H9 (cell line): Measurements from ENCODE around the gene RUNX2. TPM values are rescaled to one million over a fixed set of nuclear protein-coding genes. Genes with fewer than 3 reads are reported as not detected.

Experiments used
- DNase-seq: peaks from one replicate; pipeline ENCODE4 v3.0.0-alpha.2; 2017
- H2AFZ ChIP-seq: one replicate; pipeline ENCODE4 v1.6.1; 2013; ENCODE audit warnings: mild to moderate bottlenecking, low read length, control low read depth, moderate library complexity
- H2AK5ac ChIP-seq: 2 replicates; pipeline ENCODE4 v1.6.1; 2013; ENCODE audit warnings: low read length, control low read depth, mixed read lengths; ENCODE audit not compliant: insufficient read length
- H2BK120ac ChIP-seq: one replicate; pipeline ENCODE4 v1.6.1; 2013; ENCODE audit warnings: low read depth, mild to moderate bottlenecking, low read length, control low read depth, inconsistent platforms; ENCODE audit not compliant: poor library complexity, severe bottlenecking
- H2BK12ac ChIP-seq: 2 replicates; pipeline ENCODE4 v1.6.1; 2013; ENCODE audit warnings: low read length, control low read depth, mixed read lengths, low read depth; ENCODE audit not compliant: insufficient read length
- H2BK15ac ChIP-seq: 2 replicates; pipeline ENCODE4 v1.6.1; 2013; ENCODE audit warnings: low read depth, low read length, control low read depth
- H2BK20ac ChIP-seq: one replicate; pipeline ENCODE4 v1.6.1; 2013; ENCODE audit warnings: low read depth, mild to moderate bottlenecking, low read length, control low read depth, inconsistent platforms; ENCODE audit not compliant: poor library complexity, severe bottlenecking
- H2BK5ac ChIP-seq: 2 replicates; pipeline ENCODE4 v1.6.1; 2013; ENCODE audit warnings: low read length, control low read depth, mixed read lengths; ENCODE audit not compliant: insufficient read length
- H3K14ac ChIP-seq: 2 replicates; pipeline ENCODE4 v1.6.1; 2013; ENCODE audit warnings: low read length, control low read depth; ENCODE audit not compliant: insufficient read depth
- H3K18ac ChIP-seq: 2 replicates; pipeline ENCODE4 v1.6.1; 2013; ENCODE audit warnings: low read depth, mild to moderate bottlenecking, mixed read lengths, low read length, control low read depth; ENCODE audit not compliant: insufficient read length
- H3K23ac ChIP-seq: 2 replicates; pipeline ENCODE4 v1.6.1; 2013; ENCODE audit warnings: low read length, control low read depth, mixed read lengths, low read depth; ENCODE audit not compliant: insufficient read length
- H3K23me2 ChIP-seq: 2 replicates; pipeline ENCODE4 v1.6.1; 2013; ENCODE audit warnings: low read depth, mild to moderate bottlenecking, mixed read lengths, low read length, control low read depth; ENCODE audit not compliant: insufficient read length, poor library complexity, severe bottlenecking
- H3K27ac ChIP-seq: 2 replicates; pipeline ENCODE4 v1.5.1; 2013; ENCODE audit warnings: low read length, control low read depth, mixed read lengths, low read depth; ENCODE audit not compliant: insufficient read length
- H3K27me3 ChIP-seq: 2 replicates; pipeline ENCODE4 v1.6.1; 2013; ENCODE audit warnings: low read length, control low read depth, inconsistent platforms; ENCODE audit not compliant: insufficient read depth
- H3K4ac ChIP-seq: 2 replicates; pipeline ENCODE4 v1.6.1; 2013; ENCODE audit warnings: low read depth, mild to moderate bottlenecking, control low read depth, inconsistent platforms, low read length, moderate library complexity
- H3K4me1 ChIP-seq: 2 replicates; pipeline ENCODE4 v1.6.1; 2013; ENCODE audit warnings: low read length, control low read depth, inconsistent platforms; ENCODE audit not compliant: insufficient read depth
- H3K4me2 ChIP-seq: 2 replicates; pipeline ENCODE4 v1.6.1; 2013; ENCODE audit warnings: low read length, control low read depth, mixed read lengths; ENCODE audit not compliant: insufficient read length, insufficient read depth
- H3K56ac ChIP-seq: 2 replicates; pipeline ENCODE4 v1.6.1; 2013; ENCODE audit warnings: low read depth, mild to moderate bottlenecking, mixed read lengths, low read length, control low read depth; ENCODE audit not compliant: insufficient read length
- H3K79me1 ChIP-seq: 2 replicates; pipeline ENCODE4 v1.6.1; 2013; ENCODE audit warnings: low read depth, mild to moderate bottlenecking, moderate library complexity, low read length, control low read depth, inconsistent platforms; ENCODE audit not compliant: insufficient read depth, poor library complexity, severe bottlenecking
- H3K79me2 ChIP-seq: 2 replicates; pipeline ENCODE4 v1.6.1; 2013; ENCODE audit warnings: low read length, control low read depth, inconsistent platforms; ENCODE audit not compliant: insufficient read depth
- H3K9ac ChIP-seq: 2 replicates; pipeline ENCODE4 v1.6.1; 2013; ENCODE audit warnings: low read length, control low read depth, mixed read lengths; ENCODE audit not compliant: insufficient read length; ENCODE audit errors: extremely low read depth
- H3K9me3 ChIP-seq: one replicate; pipeline ENCODE4 v1.6.1; 2013; ENCODE audit warnings: low read depth, low read length, inconsistent platforms; ENCODE audit not compliant: control insufficient read depth
- H3T11ph ChIP-seq: one replicate; pipeline ENCODE4 v1.6.1; 2013; ENCODE audit warnings: mild to moderate bottlenecking, low read length, control low read depth, inconsistent platforms
- H4K20me1 ChIP-seq: one replicate; pipeline ENCODE4 v1.6.1; 2013; ENCODE audit not compliant: control insufficient read depth, insufficient read length, insufficient read depth
- H4K5ac ChIP-seq: 2 replicates; pipeline ENCODE4 v1.6.1; 2013; ENCODE audit warnings: low read depth, mild to moderate bottlenecking, mixed read lengths, low read length, control low read depth; ENCODE audit not compliant: insufficient read length
- H4K8ac ChIP-seq: replicated peaks from 2 replicates; pipeline ENCODE4 v1.6.1; 2013; ENCODE audit warnings: low read length, control low read depth, mixed read lengths, low read depth; ENCODE audit not compliant: insufficient read length
- H4K91ac ChIP-seq: 2 replicates; pipeline ENCODE4 v1.6.1; 2013; ENCODE audit warnings: low read depth, mild to moderate bottlenecking, moderate library complexity, mixed read lengths, low read length, control low read depth; ENCODE audit not compliant: insufficient read length
- H3K27ac Mint-ChIP-seq, 3 experiments: 2 replicates in 2 of 3; 3 replicates in 1 of 3; pipeline ENCODE4 v1.8.0; 2020 to 2021; ENCODE audit warnings: mixed read lengths in 3 of 3, mild to moderate bottlenecking in 1 of 3, moderate library complexity in 1 of 3
- H3K27me3 Mint-ChIP-seq: 2 replicates; pipeline ENCODE4 v1.8.0; 2021; ENCODE audit warnings: low read depth, mild to moderate bottlenecking, moderate library complexity, mixed read lengths
- H3K36me3 Mint-ChIP-seq, 3 experiments: 2 replicates in 2 of 3; 3 replicates in 1 of 3; pipeline ENCODE4 v1.8.0; 2020 to 2021; ENCODE audit warnings: low read depth in 3 of 3, mixed read lengths in 3 of 3; ENCODE audit not compliant: insufficient read depth in 1 of 3
- H3K4me1 Mint-ChIP-seq, 2 experiments: 2 replicates each; pipeline ENCODE4 v1.8.0; 2020; ENCODE audit warnings: mixed read lengths in 2 of 2
- H3K4me3 Mint-ChIP-seq, 2 experiments: 2 replicates in 1 of 2; 3 replicates in 1 of 2; pipeline ENCODE4 v1.8.0; 2020 to 2021; ENCODE audit warnings: mild to moderate bottlenecking in 2 of 2, mixed read lengths in 2 of 2, moderate library complexity in 1 of 2
- H3K9me3 Mint-ChIP-seq, 2 experiments: 2 replicates in 1 of 2; 3 replicates in 1 of 2; pipeline ENCODE4 v1.8.0; 2020; ENCODE audit warnings: mild to moderate bottlenecking in 2 of 2, mixed read lengths in 2 of 2, moderate library complexity in 1 of 2
- total RNA-seq: library from RNA; stranded (reverse); gene quantifications from 2 replicates; pipeline ENCODE4 v1.2.1, GENCODE V29; 2021
- TF ChIP-seq, protein P1 (sequence below): fragments of 200-600 bp; sonication (generic); conservative IDR thresholded peaks from 3 replicates; pipeline ENCODE4 v1.8.0; 2021; ENCODE audit warnings: antibody characterized with exemption, mild to moderate bottlenecking

Gene RUNX2
- total RNA-seq, 1 experiment from 2014 or later, result 0.15 TPM

DNA sequence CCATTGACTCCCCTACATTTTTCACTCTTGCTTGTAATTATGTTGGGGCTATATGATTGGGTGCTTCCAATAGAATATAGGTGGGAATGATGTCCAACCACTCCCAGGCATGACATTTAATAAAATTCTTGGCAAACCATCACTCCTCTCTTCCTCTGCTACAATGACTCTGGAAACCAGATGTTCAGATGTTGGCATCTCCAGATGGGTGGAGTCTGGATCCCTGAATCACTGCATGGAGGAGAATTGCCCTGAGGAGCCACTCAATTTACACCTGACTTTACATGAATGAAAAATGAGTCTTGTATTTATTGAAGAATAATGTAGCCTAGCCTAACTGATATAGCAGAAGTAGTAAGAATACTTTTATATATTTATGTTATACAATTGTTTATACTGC is 356.3 kb downstream of the RUNX2 start:
- H3K4me1 ChIP-seq, result no peaks in the 10 kb centered on the region
- TF ChIP-seq, protein P1, sequence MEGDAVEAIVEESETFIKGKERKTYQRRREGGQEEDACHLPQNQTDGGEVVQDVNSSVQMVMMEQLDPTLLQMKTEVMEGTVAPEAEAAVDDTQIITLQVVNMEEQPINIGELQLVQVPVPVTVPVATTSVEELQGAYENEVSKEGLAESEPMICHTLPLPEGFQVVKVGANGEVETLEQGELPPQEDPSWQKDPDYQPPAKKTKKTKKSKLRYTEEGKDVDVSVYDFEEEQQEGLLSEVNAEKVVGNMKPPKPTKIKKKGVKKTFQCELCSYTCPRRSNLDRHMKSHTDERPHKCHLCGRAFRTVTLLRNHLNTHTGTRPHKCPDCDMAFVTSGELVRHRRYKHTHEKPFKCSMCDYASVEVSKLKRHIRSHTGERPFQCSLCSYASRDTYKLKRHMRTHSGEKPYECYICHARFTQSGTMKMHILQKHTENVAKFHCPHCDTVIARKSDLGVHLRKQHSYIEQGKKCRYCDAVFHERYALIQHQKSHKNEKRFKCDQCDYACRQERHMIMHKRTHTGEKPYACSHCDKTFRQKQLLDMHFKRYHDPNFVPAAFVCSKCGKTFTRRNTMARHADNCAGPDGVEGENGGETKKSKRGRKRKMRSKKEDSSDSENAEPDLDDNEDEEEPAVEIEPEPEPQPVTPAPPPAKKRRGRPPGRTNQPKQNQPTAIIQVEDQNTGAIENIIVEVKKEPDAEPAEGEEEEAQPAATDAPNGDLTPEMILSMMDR, result no peak
- Mint-ChIP-seq H3K9me3 (peaks cover 9 to 14% of the 10 kb centered on the region in 2 experiments; a peak in 4 of 5 replicates), H3K4me1 (no peaks in the 10 kb centered on the region), H3K27ac (no peak overlapping the region), H3K4me3 (no peak overlapping the region), H3K27me3 (peaks cover 2% of the 10 kb centered on the region; the same call in 1 of the 2 replicates), H3K36me3 (peaks cover 2 to 6% (median 3%) of the 10 kb centered on the region in 3 experiments; a peak in 5 of 7 replicates)
- no peak overlapping the region for H3T11ph ChIP-seq
- no peak overlapping the region for H2BK20ac ChIP-seq
- H3K4me2 ChIP-seq, result no peak overlapping the region
- H2AK5ac ChIP-seq, result no peak overlapping the region
- H3K79me2 ChIP-seq, result no peaks in the 10 kb centered on the region
- no peak overlapping the region for H3K4ac ChIP-seq
- no peak overlapping the region for H3K23ac ChIP-seq
- no peak overlapping the region for H2BK120ac ChIP-seq
- H3K14ac ChIP-seq, result no peak overlapping the region
- no peaks in the 10 kb centered on the region for H3K23me2 ChIP-seq
- H4K8ac ChIP-seq, result no peak overlapping the region
- DNase-seq, result no peak
- H3K9me3 ChIP-seq, result no peaks in the 10 kb centered on the region
- H4K5ac ChIP-seq, result no peak overlapping the region
- no peak overlapping the region for H2BK12ac ChIP-seq
- no peaks in the 10 kb centered on the region for H3K79me1 ChIP-seq
- no peaks in the 10 kb centered on the region for H3K27me3 ChIP-seq
- H2BK5ac ChIP-seq, result no peak overlapping the region
- H2AFZ ChIP-seq, result no peak overlapping the region
- H2BK15ac ChIP-seq, result no peak overlapping the region
- no peak overlapping the region for H3K9ac ChIP-seq
- no peak overlapping the region for H3K18ac ChIP-seq
- H3K56ac ChIP-seq, result no peak overlapping the region
- no peak overlapping the region for H3K27ac ChIP-seq
- no peak overlapping the region for H4K91ac ChIP-seq
- no peaks in the 10 kb centered on the region for H4K20me1 ChIP-seq
